GM12801 (cell line): Measurements from ENCODE around the gene AP4E1.

Experiments
- CTCF ChIP-seq: IDR thresholded peaks from one replicate; pipeline ENCODE4 v1.5.1; 2011; ENCODE audit warnings: control low read depth; ENCODE audit not compliant: insufficient read length; ENCODE audit errors: extremely low read depth

Gene AP4E1

GRCh38 chr15:50883903-50884302, 24.6 kb upstream of the AP4E1 start:
- TF ChIP-seq CTCF = no peak

GRCh38 chr15:50884540-50884939, 23.9 kb upstream of the AP4E1 start:
- TF ChIP-seq CTCF = no peak

- no peak for TF ChIP-seq CTCF
Measured at GRCh38 chr15:50886139-50886467, 22.4 kb upstream of the AP4E1 start.

- TF ChIP-seq CTCF = no peak
Measured at GRCh38 chr15:50886611-50887345, 21.7 kb upstream of the AP4E1 start.

GRCh38 chr15:50888054-50888453, 20.4 kb upstream of the AP4E1 start:
- TF ChIP-seq CTCF = no peak

DNA sequence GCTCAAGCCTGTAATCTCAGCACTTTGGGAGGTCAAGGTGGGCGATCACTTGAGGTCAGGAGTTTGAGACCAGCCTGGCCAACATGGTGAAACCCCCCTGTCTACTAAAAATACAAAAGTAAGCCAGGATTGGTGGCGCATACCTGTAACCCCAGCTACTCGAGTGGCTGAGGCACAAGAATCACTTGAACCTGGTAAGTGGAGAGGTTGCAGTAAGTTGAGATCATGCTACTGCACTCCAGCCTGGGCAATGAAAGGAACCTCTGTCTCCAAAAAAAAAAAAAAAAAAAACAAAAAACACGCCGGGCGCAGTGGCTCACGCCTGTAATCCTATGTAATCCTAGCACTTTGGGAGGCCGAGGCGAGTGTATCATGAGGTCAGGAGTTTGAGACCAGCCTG, 18.9 kb upstream of the AP4E1 start:
- TF ChIP-seq CTCF = no peak

- TF ChIP-seq CTCF = no peak
Measured at GRCh38 chr15:50890751-50891150, 17.7 kb upstream of the AP4E1 start.
